Motor neuron (in vitro differentiated cells): ENCODE data around the gene UTP14C. TPM values are rescaled to one million over a fixed set of nuclear protein-coding genes. Genes with fewer than 3 reads are reported as not detected.
"Not testable (repeated sequence)": the region's sequence is repeated elsewhere in the genome, so short reads cannot be mapped to it uniquely, and the experiment has no call there.

Experiments
- ATAC-seq, 8 experiments: fragments of 200-7000 bp; cut with Tn5 transposase; replicated peaks in 6 of 8; 2 replicates each; pipeline ENCODE4 v1.8.0; 2021; ENCODE audit warnings: mild to moderate bottlenecking in 8 of 8, moderate library complexity in 8 of 8
- H3K27ac ChIP-seq, 2 donors: fragments of 250-450 bp; sonication (Bioruptor Pico); 2 replicates each; pipeline ENCODE4 v1.9.0; 2021; ENCODE audit warnings: antibody characterized with exemption in 2 of 2, mild to moderate bottlenecking in 2 of 2, moderate library complexity in 1 of 2
- H3K4me1 ChIP-seq, 2 donors: fragments of 250-450 bp; sonication (Bioruptor Pico); replicated peaks in 1 of 2; 2 replicates each; pipeline ENCODE4 v1.6.1; 2021; ENCODE audit warnings: antibody characterized with exemption in 2 of 2, mild to moderate bottlenecking in 2 of 2, moderate library complexity in 1 of 2
- H3K4me3 ChIP-seq, 5 donors: fragments of 250-450 bp; sonication (Bioruptor Pico); 2 replicates each; pipeline ENCODE4 v1.9.0; 2021; ENCODE audit warnings: antibody characterized with exemption in 5 of 5, mild to moderate bottlenecking in 5 of 5, moderate library complexity in 4 of 5
- WGBS, 10 experiments: fragments of 450-650 bp; shearing (Covaris generic); methylation state at CpG; one replicate each; pipeline ENCODE4 v1.0.0; 2022; 5-methylcytosine and 5-hydroxymethylcytosine counted together
- in situ Hi-C, 9 experiments: fragments of 400-800 bp; cut with MboI; loops; one replicate each; pipeline ENCODE4 v1.15.0; 2021; ENCODE audit warnings: low sequenced_read_pairs in 9 of 9, low pct_unique_long_range_greater_than_20kb in 2 of 9; ENCODE audit not compliant: unreplicated experiment in 9 of 9
- total RNA-seq, 8 experiments: library from RNA; unstranded; fragments of 300-600 nt; gene quantifications; 2 replicates each; pipeline versions ENCODE4 v1.2.3 to v1.2.4, GENCODE V29; 2022

The UTP14C gene, protein sequence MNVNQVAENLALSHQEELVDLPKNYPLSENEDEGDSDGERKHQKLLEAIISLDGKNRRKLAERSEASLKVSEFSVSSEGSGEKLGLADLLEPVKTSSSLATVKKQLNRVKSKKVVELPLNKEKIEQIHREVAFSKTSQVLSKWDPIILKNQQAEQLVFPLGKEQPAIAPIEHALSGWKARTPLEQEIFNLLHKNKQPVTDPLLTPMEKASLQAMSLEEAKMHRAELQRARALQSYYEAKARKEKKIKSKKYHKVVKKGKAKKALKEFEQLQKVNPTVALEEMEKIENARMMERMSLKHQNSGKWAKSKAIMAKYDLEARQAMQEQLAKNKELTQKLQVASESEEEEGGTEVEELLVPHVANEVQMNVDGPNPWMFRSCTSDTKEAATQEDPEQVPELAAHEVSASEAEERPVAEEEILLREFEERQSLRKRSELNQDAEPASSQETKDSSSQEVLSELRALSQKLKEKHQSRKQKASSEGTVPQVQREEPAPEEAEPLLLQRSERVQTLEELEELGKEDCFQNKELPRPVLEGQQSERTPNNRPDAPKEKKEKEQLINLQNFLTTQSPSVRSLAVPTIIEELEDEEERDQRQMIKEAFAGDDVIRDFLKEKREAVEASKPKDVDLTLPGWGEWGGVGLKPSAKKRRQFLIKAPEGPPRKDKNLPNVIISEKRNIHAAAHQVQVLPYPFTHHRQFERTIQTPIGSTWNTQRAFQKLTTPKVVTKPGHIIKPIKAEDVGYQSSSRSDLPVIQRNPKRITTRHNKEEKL
- total RNA-seq = 10 to 100 TPM; 14.2 to 23.5 (median 16.0) TPM

GRCh38 chr13:52024481-52024880 lies at the start of gene UTP14C:
UTP14C (plus strand) TSS chr13:52024691; CDS start chr13:52028805, 4,114 bp downstream.
- WGBS, 10 experiments = 60 to 100% (median 100%) methylated on average over 1 to 3 of the region's 3 CpGs; no CpG with 5 or more reads in 1 of the 10 experiments
- Histone ChIP-seq H3K4me1 (no peaks in the 10 kb centered on the region), H3K27ac (no peak within 1 kb of the TSS), H3K4me3 (no peak within 1 kb of the TSS)
- in situ Hi-C loops = no loop called here
- ATAC-seq = no peak

DNA sequence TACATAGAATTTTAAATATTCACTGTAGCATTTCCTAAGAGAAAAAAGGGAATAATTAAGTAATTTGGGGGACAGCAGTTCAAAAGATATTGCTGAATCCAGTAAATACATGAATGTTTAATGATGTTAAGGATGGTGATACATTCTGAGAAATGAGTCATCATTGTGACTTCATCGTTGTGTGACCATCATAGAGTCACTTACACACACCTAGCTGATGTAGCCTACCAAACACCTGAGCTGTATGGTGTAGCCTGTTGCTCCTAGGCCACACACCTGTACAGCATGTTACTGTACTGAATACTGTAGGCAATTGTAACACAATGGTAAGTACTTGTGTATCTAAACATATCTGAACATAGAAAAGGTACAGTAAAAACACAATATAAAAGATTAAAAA lies 48.1 kb upstream of the UTP14C start:
- ATAC-seq = peak in 1 of 8 experiments; percentile 34
- no peak overlapping the region for H3K27ac ChIP-seq
- in situ Hi-C loops = no loop called here
- no peak overlapping the region for H3K4me3 ChIP-seq
- no peaks in the 10 kb centered on the region for H3K4me1 ChIP-seq
- 0 to 100% (median 8%) methylated on average over 1 of the region's 1 CpG; no CpG with 5 or more reads in 3 of the 10 experiments for WGBS, 10 experiments

DNA sequence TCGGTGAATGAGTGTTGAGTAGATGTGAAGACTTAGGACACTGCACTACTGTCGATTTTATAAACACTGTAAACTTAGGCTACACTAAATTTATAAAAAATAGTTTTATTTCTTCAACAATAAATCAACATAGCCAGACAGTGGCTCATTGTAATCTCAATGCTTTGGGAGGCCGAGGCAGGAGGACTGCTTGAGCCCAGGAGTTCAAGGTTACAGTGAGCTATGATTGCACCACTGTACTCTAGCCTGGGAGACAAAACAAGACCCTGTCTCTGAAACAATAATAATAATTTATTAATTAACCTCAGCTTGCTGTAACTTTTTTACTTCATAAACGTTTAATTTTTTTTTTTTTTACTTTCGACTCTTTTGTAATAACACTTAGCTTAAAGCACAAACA lies 47.6 kb upstream of the UTP14C start:
- no peaks in the 10 kb centered on the region for H3K4me1 ChIP-seq
- no peak overlapping the region for H3K27ac ChIP-seq
- no peak overlapping the region for H3K4me3 ChIP-seq
- in situ Hi-C loops = no loop called here
- 58 to 96% (median 86%) methylated on average over 2 to 5 of the region's 5 CpGs for WGBS, 10 experiments
- no peak for ATAC-seq

GRCh38 chr13:51977625-51978024 lies 46.9 kb upstream of the UTP14C start:
- peak in 2 of 8 experiments; percentile 58 to 73 for ATAC-seq
- WGBS, 10 experiments = 66 to 96% (median 87%) methylated on average over 3 to 5 of the region's 5 CpGs
- Histone ChIP-seq H3K4me1 (no peaks in the 10 kb centered on the region), H3K27ac (no peak overlapping the region), H3K4me3 (no peak overlapping the region)
- in situ Hi-C loops = no loop called here

GRCh38 chr13:51978796-51979556 lies 45.5 kb upstream of the UTP14C start:
- ATAC-seq = peak in 4 of 8 experiments; percentile 21 to 84 (median 56)
- no peak overlapping the region for H3K4me3 ChIP-seq

DNA sequence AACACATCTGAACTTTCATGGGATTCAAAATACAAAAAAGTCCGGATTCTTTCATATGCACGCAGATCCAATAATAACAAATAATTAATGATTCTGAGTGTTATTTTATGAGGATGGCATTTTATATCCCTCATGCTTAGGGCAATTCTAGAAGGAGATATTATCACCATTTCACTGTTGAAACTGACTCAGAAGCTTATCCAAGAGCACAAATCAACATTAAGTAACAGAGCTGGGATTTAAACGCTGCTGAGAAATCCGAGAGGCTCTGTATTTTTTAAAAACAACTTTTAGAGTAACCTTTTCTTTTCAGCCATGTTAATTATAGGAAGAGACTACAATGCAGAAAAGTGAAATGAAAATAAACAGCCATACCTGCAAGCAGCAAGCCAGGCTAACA lies 43.6 kb upstream of the UTP14C start:
- H3K4me3 ChIP-seq = no peak overlapping the region
- ATAC-seq = no peak
- in situ Hi-C loops = no loop called here
- 0 to 100% (median 67%) methylated on average over 1 to 4 of the region's 4 CpGs; no CpG with 5 or more reads in 2 of the 10 experiments for WGBS, 10 experiments
- no peak overlapping the region for H3K27ac ChIP-seq
- H3K4me1 ChIP-seq = no peaks in the 10 kb centered on the region

More at GRCh38 chr13:51978796-51979556, 45.5 kb upstream of the UTP14C start:
- Histone ChIP-seq H3K27ac (no peak overlapping the region), H3K4me1 (no peaks in the 10 kb centered on the region)
- in situ Hi-C loops = no loop called here
- WGBS, 10 experiments = 6 to 88% (median 61%) methylated on average over 1 to 4 of the region's 5 CpGs; no CpG with 5 or more reads in 1 of the 10 experiments

GRCh38 chr13:51981355-51981754 lies 43.1 kb upstream of the UTP14C start:
- no peak overlapping the region for H3K27ac ChIP-seq
- ATAC-seq = no peak
- no peak overlapping the region for H3K4me3 ChIP-seq
- in situ Hi-C loops = no loop called here
- no peaks in the 10 kb centered on the region for H3K4me1 ChIP-seq
- 25 to 100% (median 92%) methylated on average over 1 to 4 of the region's 4 CpGs; no CpG with 5 or more reads in 2 of the 10 experiments for WGBS, 10 experiments

DNA sequence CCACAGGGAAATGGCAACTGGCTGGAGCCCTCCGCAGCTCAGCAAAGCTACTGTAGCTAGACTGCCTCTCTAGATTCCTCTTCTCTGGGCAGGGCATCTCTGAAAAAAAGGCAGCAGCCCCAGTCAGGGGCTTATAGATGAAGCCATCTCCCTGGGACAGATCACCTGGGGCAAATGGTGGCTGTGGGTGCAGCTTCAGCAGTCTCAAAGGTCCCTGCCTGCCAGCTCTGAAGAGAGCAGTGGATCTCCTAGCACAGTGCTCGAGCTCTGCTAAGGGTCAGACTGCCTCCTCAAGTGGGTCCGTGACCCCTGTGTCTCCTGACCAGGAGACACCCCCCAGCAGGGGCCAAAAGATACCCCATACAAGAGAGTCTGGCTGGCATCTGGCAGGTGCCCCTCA lies 41.2 kb upstream of the UTP14C start:
- H3K4me1 ChIP-seq, H3K27ac ChIP-seq, ATAC-seq, H3K4me3 ChIP-seq, in situ Hi-C loops: not testable (repeated sequence)
- WGBS, 10 experiments = 79 to 100% (median 100%) methylated on average over 1 to 2 of the region's 3 CpGs; no CpG with 5 or more reads in 5 of the 10 experiments

GRCh38 chr13:51984904-51985303 lies 39.6 kb upstream of the UTP14C start:
- ATAC-seq, in situ Hi-C loops, H3K4me1 ChIP-seq, H3K4me3 ChIP-seq, H3K27ac ChIP-seq: not testable (repeated sequence)
- WGBS, 10 experiments = 0 to 98% (median 78%) methylated on average over 1 to 4 of the region's 4 CpGs; no CpG with 5 or more reads in 2 of the 10 experiments

DNA sequence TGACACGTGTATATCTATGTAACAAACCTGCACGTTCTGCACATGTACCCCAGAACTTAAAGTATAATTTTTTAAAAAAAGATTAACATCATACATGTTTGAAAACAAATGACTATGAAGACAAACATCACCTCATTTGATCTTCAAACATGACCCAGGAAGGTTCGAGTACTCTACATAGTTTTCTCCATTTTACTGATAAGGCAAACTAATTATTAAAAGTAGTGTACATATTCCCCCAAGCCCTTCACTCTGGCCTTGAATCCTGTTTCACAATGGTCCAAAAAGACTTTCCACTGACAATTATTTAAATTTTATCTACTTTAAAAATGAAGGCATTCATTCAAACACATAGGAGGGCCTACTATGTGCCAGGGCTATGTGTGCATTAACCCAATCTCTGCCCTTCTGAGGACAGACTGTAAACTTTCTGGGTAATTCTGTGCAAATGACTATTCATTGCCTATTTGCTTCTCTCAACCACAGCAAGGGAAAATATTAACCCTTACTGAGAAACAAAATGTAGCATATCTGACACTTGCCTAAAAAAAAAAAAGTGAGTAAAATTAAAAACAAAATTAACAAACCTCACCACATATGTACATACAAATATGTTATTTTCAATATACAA lies 35.4 kb upstream of the UTP14C start:
- no peaks in the 10 kb centered on the region for H3K4me1 ChIP-seq
- H3K27ac ChIP-seq = no peak overlapping the region
- no peak for ATAC-seq
- in situ Hi-C loops = no loop called here
- no peak overlapping the region for H3K4me3 ChIP-seq
- 40 to 94% (median 77%) methylated on average over 1 to 3 of the region's 3 CpGs; no CpG with 5 or more reads in 4 of the 10 experiments for WGBS, 10 experiments

- ATAC-seq = no peak
- Histone ChIP-seq H3K4me1 (no peaks in the 10 kb centered on the region), H3K27ac (no peak overlapping the region), H3K4me3 (no peak overlapping the region)
- 17 to 100% (median 92%) methylated on average over 1 to 2 of the region's 2 CpGs; no CpG with 5 or more reads in 3 of the 10 experiments for WGBS, 10 experiments
- in situ Hi-C loops = no loop called here
Measured at GRCh38 chr13:51993713-51994112, 30.8 kb upstream of the UTP14C start.
